AG04450 (cell line): Measurements from ENCODE around the gene FDX2. TPM values are rescaled to one million over a fixed set of nuclear protein-coding genes. Genes with fewer than 3 reads are reported as not detected.

Experiments used
- CTCF ChIA-PET: fragments of 300-600, 350-600 bp; formaldehyde crosslinking; extraction: SDS; loops from one replicate; lab custom pipeline; 2022; ENCODE audit warnings: antibody characterized with exemption, inconsistent platforms; lab: Charles Lee
- POLR2A ChIA-PET: fragments of 350-600 bp; formaldehyde crosslinking; extraction: SDS; loops from one replicate; lab custom pipeline; 2021; ENCODE audit warnings: antibody characterized with exemption, inconsistent platforms; lab: Yijun Ruan, JAX
- DNase-seq: peaks from one replicate; pipeline ENCODE4 v3.0.0-alpha.2; 2011; ENCODE audit warnings: low read depth, low spot score
- H3K27ac ChIP-seq: one replicate; pipeline ENCODE4 v1.5.1; 2012; ENCODE audit warnings: low read depth, low read length, control low read depth
- H3K27me3 ChIP-seq: one replicate; pipeline ENCODE4 v1.6.0; 2012; ENCODE audit warnings: low read length; ENCODE audit not compliant: control insufficient read depth, insufficient read depth
- H3K4me3 ChIP-seq: 2 replicates; pipeline ENCODE4 v1.5.1; 2011; ENCODE audit warnings: mild to moderate bottlenecking, low read depth, low read length, control low read depth
- H3K9me3 ChIP-seq: 2 replicates; pipeline ENCODE4 v1.5.1; 2012; ENCODE audit warnings: low read length; ENCODE audit not compliant: control insufficient read depth, insufficient read depth
- polyA plus RNA-seq: library from polyadenylated mRNA; depleted of rRNA; stranded (reverse); fragments of >200 nt; gene quantifications from 2 replicates; pipeline ENCODE4 v1.2.3, GENCODE V29; 2011
- TF ChIP-seq, protein P1 (sequence below): IDR thresholded peaks from 2 replicates; pipeline ENCODE4 v1.5.1; 2011; ENCODE audit warnings: low read depth, low read length, control low read depth, inconsistent platforms

Gene FDX2
- polyA plus RNA-seq, 1 experiment = 20.8 TPM

- no peaks in the 10 kb centered on the region; the same call in 1 of the 2 replicates for H3K9me3 ChIP-seq
- H3K27me3 ChIP-seq = no peaks in the 10 kb centered on the region
- DNase-seq = no peak
- TF ChIP-seq, protein P1, sequence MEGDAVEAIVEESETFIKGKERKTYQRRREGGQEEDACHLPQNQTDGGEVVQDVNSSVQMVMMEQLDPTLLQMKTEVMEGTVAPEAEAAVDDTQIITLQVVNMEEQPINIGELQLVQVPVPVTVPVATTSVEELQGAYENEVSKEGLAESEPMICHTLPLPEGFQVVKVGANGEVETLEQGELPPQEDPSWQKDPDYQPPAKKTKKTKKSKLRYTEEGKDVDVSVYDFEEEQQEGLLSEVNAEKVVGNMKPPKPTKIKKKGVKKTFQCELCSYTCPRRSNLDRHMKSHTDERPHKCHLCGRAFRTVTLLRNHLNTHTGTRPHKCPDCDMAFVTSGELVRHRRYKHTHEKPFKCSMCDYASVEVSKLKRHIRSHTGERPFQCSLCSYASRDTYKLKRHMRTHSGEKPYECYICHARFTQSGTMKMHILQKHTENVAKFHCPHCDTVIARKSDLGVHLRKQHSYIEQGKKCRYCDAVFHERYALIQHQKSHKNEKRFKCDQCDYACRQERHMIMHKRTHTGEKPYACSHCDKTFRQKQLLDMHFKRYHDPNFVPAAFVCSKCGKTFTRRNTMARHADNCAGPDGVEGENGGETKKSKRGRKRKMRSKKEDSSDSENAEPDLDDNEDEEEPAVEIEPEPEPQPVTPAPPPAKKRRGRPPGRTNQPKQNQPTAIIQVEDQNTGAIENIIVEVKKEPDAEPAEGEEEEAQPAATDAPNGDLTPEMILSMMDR = no peak
- H3K4me3 ChIP-seq = no peak overlapping the region
- ChIA-PET CTCF (interaction anchor here (1.2 kb wide), 1 partner anchor 74 kb away, joined by 8 read pairs; no protein-coding TSS in a partner anchor), POLR2A (interaction anchor here (0.8 to 1.7 kb wide), 3 partner anchors 14 to 47 kb away, joined by 3 to 9 read pairs (median 3); partner anchors contain the start of gene RAVER1)
- no peak overlapping the region for H3K27ac ChIP-seq
Observed at GRCh38 chr19:10316229-10317044, 622 bp upstream of the FDX2 start.

GRCh38 chr19:10309423-10309822 lies 6.4 kb downstream of the FDX2 start, which contains the start of gene ZGLP1:
Gene ZGLP1, minus strand, starts transcription at chr19:10309815.
- Histone ChIP-seq H3K4me3 (no peak within 1 kb of the TSS), H3K27ac (no peak within 1 kb of the TSS), H3K9me3 (no peaks in the 10 kb centered on the region; the same call in 1 of the 2 replicates), H3K27me3 (no peaks in the 10 kb centered on the region)
- ChIA-PET POLR2A (no interaction called here), CTCF (interaction anchor here (0.9 kb wide), 1 partner anchor 20 kb away, joined by 4 read pairs; no protein-coding TSS in a partner anchor)
- TF ChIP-seq, protein P1 = no peak
- DNase-seq = no peak

GRCh38 chr19:10306327-10306726 lies 9.5 kb downstream of the FDX2 start:
- ChIA-PET CTCF (no interaction called here), POLR2A (interaction anchor here (0.6 to 1.4 kb wide), 3 partner anchors 27 to 84 kb away, joined by 3 to 6 read pairs (median 4); partner anchors contain the start of gene RAVER1)
- Histone ChIP-seq H3K4me3 (no peak overlapping the region), H3K27me3 (no peaks in the 10 kb centered on the region), H3K27ac (no peak overlapping the region), H3K9me3 (no peaks in the 10 kb centered on the region; the same call in 1 of the 2 replicates)
- TF ChIP-seq, protein P1 = no peak
- no peak for DNase-seq

GRCh38 chr19:10305139-10305806 lies 10.5 kb downstream of the FDX2 start:
- peak overlapping the region; percentile 47 for H3K27ac ChIP-seq
- H3K27me3 ChIP-seq = no peaks in the 10 kb centered on the region
- TF ChIP-seq, protein P1 = 0 out of 2 replicates have a peak, but pooled peaks have one; percentile 12
- H3K4me3 ChIP-seq = no peak overlapping the region
- CTCF ChIA-PET = interaction anchor here (0.8 to 1.3 kb wide), 5 partner anchors 10 to 99 kb away, joined by 3 to 8 read pairs (median 4); no protein-coding TSS in a partner anchor
- H3K9me3 ChIP-seq = no peaks in the 10 kb centered on the region; the same call in 1 of the 2 replicates
- POLR2A ChIA-PET = interaction anchor here (0.5 to 1.6 kb wide), 8 partner anchors 10 to 67 kb away, joined by 3 to 12 read pairs (median 4); partner anchors contain the start of genes ICAM1 and RAVER1
- no peak for DNase-seq
